22Rv1 (cell line): ENCODE results near the gene SNRPA.

ENCODE experiments used
- CTCF ChIP-seq: fragments of 450-650 bp; IDR thresholded peaks from 2 replicates; pipeline ENCODE4 v1.5.1; 2017; ENCODE audit warnings: mild to moderate bottlenecking
- ZFX ChIP-seq: fragments of 450-650 bp; IDR thresholded peaks from 2 replicates; pipeline ENCODE4 v1.6.1; 2017; ENCODE audit warnings: antibody characterized with exemption, borderline replicate concordance

GRCh38 chr19:40714441-40715299, 36.3 kb upstream of the SNRPA start:
- no peak for TF ChIP-seq CTCF
- no peak for TF ChIP-seq ZFX
